Loucy (cell line): Measurements from ENCODE around the gene PIK3R1.
A peak's percentile ranks its signal among the peaks of the same experiment; 100 is the strongest.

Source experiments
- EZH2phosphoT487 ChIP-seq: fragments of 200-600 bp; IDR thresholded peaks from 2 replicates; pipeline ENCODE4 v1.6.1; 2018; ENCODE audit warnings: antibody characterized with exemption, mild to moderate bottlenecking, moderate library complexity, borderline replicate concordance
- TF ChIP-seq, protein P1 (sequence below): fragments of 200-600 bp; sonication (generic); conservative IDR thresholded peaks from 2 replicates; pipeline ENCODE4 v1.5.1; 2014; ENCODE audit warnings: mild to moderate bottlenecking, antibody characterized with exemption, low read length

GRCh38 chr5:68332556-68332955 lies 117.0 kb downstream of the PIK3R1 start:
- TF ChIP-seq, protein P1, sequence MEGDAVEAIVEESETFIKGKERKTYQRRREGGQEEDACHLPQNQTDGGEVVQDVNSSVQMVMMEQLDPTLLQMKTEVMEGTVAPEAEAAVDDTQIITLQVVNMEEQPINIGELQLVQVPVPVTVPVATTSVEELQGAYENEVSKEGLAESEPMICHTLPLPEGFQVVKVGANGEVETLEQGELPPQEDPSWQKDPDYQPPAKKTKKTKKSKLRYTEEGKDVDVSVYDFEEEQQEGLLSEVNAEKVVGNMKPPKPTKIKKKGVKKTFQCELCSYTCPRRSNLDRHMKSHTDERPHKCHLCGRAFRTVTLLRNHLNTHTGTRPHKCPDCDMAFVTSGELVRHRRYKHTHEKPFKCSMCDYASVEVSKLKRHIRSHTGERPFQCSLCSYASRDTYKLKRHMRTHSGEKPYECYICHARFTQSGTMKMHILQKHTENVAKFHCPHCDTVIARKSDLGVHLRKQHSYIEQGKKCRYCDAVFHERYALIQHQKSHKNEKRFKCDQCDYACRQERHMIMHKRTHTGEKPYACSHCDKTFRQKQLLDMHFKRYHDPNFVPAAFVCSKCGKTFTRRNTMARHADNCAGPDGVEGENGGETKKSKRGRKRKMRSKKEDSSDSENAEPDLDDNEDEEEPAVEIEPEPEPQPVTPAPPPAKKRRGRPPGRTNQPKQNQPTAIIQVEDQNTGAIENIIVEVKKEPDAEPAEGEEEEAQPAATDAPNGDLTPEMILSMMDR: no peak
- TF ChIP-seq EZH2phosphoT487: peak; percentile 38; the same call in 1 of the 2 replicates
